ENCODE results near the gene EPN3. TPM values are rescaled to one million over a fixed set of nuclear protein-coding genes. Genes with fewer than 3 reads are reported as not detected.

Gene EPN3
- total RNA-seq, 1 experiment from 2014 or later = 0.92 TPM

- CTCF ChIA-PET = interaction anchor here (0.6 to 0.7 kb wide), 2 partner anchors 87 to 155 kb away, joined by 3 to 7 read pairs; no protein-coding TSS in a partner anchor
- Histone ChIP-seq H3K27ac (ENCODE audit: low read length) (no peak overlapping the region), H3K9me3 (ENCODE audit: control insufficient read depth, insufficient read depth, low read depth, low read length) (no peaks in the 10 kb centered on the region), H3K4me3 (ENCODE audit: low read depth in 2 of 2, low read length in 2 of 2) (no peak overlapping the region), H3K4me1 (ENCODE audit: control insufficient read depth, insufficient read depth, low read length) (peaks cover 8% of the 10 kb centered on the region), H3K27me3 (ENCODE audit: control insufficient read depth, insufficient read depth, low read length) (no peaks in the 10 kb centered on the region), H3K36me3 (ENCODE audit: control insufficient read depth, insufficient read depth, low read length) (no peaks in the 10 kb centered on the region)
- ATAC-seq = no peak
- intact Hi-C loops (cut with micrococcal nuclease; ENCODE audit: unreplicated experiment) (no loop called here), in situ Hi-C loops (cut with HindIII; ENCODE audit: low pct_unique_long_range_greater_than_20kb, low sequenced_read_pairs) (no loop called here)
- DNase-seq (ENCODE audit: low read depth, low spot score) = no peak
- no TSS peak for BruUV-seq (replicated peaks)
- TF ChIP-seq TCF7L2 (IDR thresholded peaks at IDR 0.05; ENCODE audit: low read depth, low read length) (no peak), CTCF (IDR thresholded peaks at IDR 0.05) (no peak)
- POLR2A ChIA-PET = interaction anchor here (1.0 kb wide), 1 partner anchor 9 kb away, joined by 9 read pairs; no protein-coding TSS in a partner anchor
Observed at GRCh38 chr17:50513495-50513894, 19.0 kb upstream of the EPN3 start.

GRCh38 chr17:50514388-50514787, 18.1 kb upstream of the EPN3 start:
- no TSS peak for BruUV-seq (replicated peaks)
- peaks cover under 1% of the 10 kb centered on the region; the same call in 1 of the 2 replicates for H3K4me1 ChIP-seq (ENCODE audit: control insufficient read depth, insufficient read depth, low read length)
- DNase-seq (ENCODE audit: low read depth, low spot score) (no peak), ATAC-seq (no peak)
- intact Hi-C loops (cut with micrococcal nuclease; ENCODE audit: unreplicated experiment) = no loop called here
- H3K9me3 ChIP-seq (ENCODE audit: control insufficient read depth, insufficient read depth, low read depth, low read length) = no peaks in the 10 kb centered on the region
- in situ Hi-C loops (cut with HindIII; ENCODE audit: low pct_unique_long_range_greater_than_20kb, low sequenced_read_pairs) = no loop called here
- H3K4me3 ChIP-seq (ENCODE audit: low read depth in 2 of 2, low read length in 2 of 2) = no peak overlapping the region
- H3K27me3 ChIP-seq (ENCODE audit: control insufficient read depth, insufficient read depth, low read length) = no peaks in the 10 kb centered on the region
- no peak for TF ChIP-seq SIN3A (IDR thresholded peaks at IDR 0.05; ENCODE audit: borderline replicate concordance, insufficient read depth, low read depth, low read length)
- no peak for TF ChIP-seq REST (IDR thresholded peaks at IDR 0.05; ENCODE audit: insufficient read depth in 1 of 2, low read depth in 2 of 2, low read length in 1 of 2)
- no peak for TF ChIP-seq POLR2AphosphoS5 (IDR thresholded peaks at IDR 0.05; ENCODE audit: low read depth, low read length)
- CTCF ChIA-PET = no interaction called here
- no peaks in the 10 kb centered on the region for H3K36me3 ChIP-seq (ENCODE audit: control insufficient read depth, insufficient read depth, low read length)
- H3K27ac ChIP-seq (ENCODE audit: low read length) = no peak overlapping the region
- POLR2A ChIA-PET = no interaction called here

GRCh38 chr17:50514936-50515702, 17.4 kb upstream of the EPN3 start:
- no peak overlapping the region for H3K27ac ChIP-seq (ENCODE audit: low read length)
- no peaks in the 10 kb centered on the region for H3K4me1 ChIP-seq (ENCODE audit: control insufficient read depth, insufficient read depth, low read length)
- ATAC-seq (no peak), DNase-seq (ENCODE audit: low read depth, low spot score) (no peak)
- intact Hi-C loops (cut with micrococcal nuclease; ENCODE audit: unreplicated experiment) = no loop called here
- ChIA-PET CTCF (interaction anchor here (0.6 kb wide), 1 partner anchor 37 kb away, joined by 6 read pairs; no protein-coding TSS in a partner anchor), POLR2A (interaction anchor here (0.6 kb wide), 1 partner anchor 93 kb away, joined by 3 read pairs; no protein-coding TSS in a partner anchor)
- in situ Hi-C loops (cut with HindIII; ENCODE audit: low pct_unique_long_range_greater_than_20kb, low sequenced_read_pairs) = no loop called here
- no peaks in the 10 kb centered on the region for H3K27me3 ChIP-seq (ENCODE audit: control insufficient read depth, insufficient read depth, low read length)
- BruUV-seq (replicated peaks) = no TSS peak
- H3K4me3 ChIP-seq (ENCODE audit: low read depth in 2 of 2, low read length in 2 of 2) = no peak overlapping the region
- no peaks in the 10 kb centered on the region for H3K9me3 ChIP-seq (ENCODE audit: control insufficient read depth, insufficient read depth, low read depth, low read length)
- H3K36me3 ChIP-seq (ENCODE audit: control insufficient read depth, insufficient read depth, low read length) = no peaks in the 10 kb centered on the region
- TF ChIP-seq REST (IDR thresholded peaks at IDR 0.05; ENCODE audit: insufficient read depth in 1 of 2, low read depth in 2 of 2, low read length in 1 of 2) (no peak), POLR2AphosphoS5 (IDR thresholded peaks at IDR 0.05; ENCODE audit: low read depth, low read length) (no peak), TCF7L2 (IDR thresholded peaks at IDR 0.05; ENCODE audit: low read depth, low read length) (no peak), SIN3A (IDR thresholded peaks at IDR 0.05; ENCODE audit: borderline replicate concordance, insufficient read depth, low read depth, low read length) (no peak), CTCF (IDR thresholded peaks at IDR 0.05) (no peak)

Data from Panc1 (cell line).